Parathyroid adenoma (tissue), 2 donors: ENCODE results near the gene ACTN1.

Experiments
- H2AFZ ChIP-seq: fragments of 300-600 bp; sonication (generic); one replicate; pipeline ENCODE4 v1.7.0; 2017; ENCODE audit warnings: antibody characterized with exemption, mild to moderate bottlenecking
- H3K27ac ChIP-seq: fragments of 300-600 bp; sonication (generic); one replicate; pipeline ENCODE4 v1.7.0; 2017
- H3K27me3 ChIP-seq: fragments of 300-600 bp; sonication (generic); one replicate; pipeline ENCODE4 v1.7.0; 2017; ENCODE audit warnings: low read length; ENCODE audit not compliant: control insufficient read depth, insufficient read depth
- H3K36me3 ChIP-seq: fragments of 300-600 bp; sonication (generic); one replicate; pipeline ENCODE4 v1.7.0; 2017; ENCODE audit warnings: low read length; ENCODE audit not compliant: control insufficient read depth, insufficient read depth
- H3K4me1 ChIP-seq: fragments of 300-600 bp; sonication (generic); one replicate; pipeline ENCODE4 v1.7.0; 2017; ENCODE audit warnings: control low read depth
- H3K4me2 ChIP-seq: fragments of 300-600 bp; sonication (generic); one replicate; pipeline ENCODE4 v1.7.0; 2017; ENCODE audit warnings: low read length
- H3K4me3 ChIP-seq: fragments of 300-600 bp; sonication (generic); one replicate; pipeline ENCODE4 v1.7.0; 2017; ENCODE audit warnings: low read depth, low read length
- H3K79me2 ChIP-seq: fragments of 300-600 bp; sonication (generic); one replicate; pipeline ENCODE4 v1.7.0; 2017; ENCODE audit warnings: control low read depth
- H3K9ac ChIP-seq: fragments of 300-600 bp; sonication (generic); one replicate; pipeline ENCODE4 v1.7.0; 2017; ENCODE audit warnings: mild to moderate bottlenecking
- H3K9me3 ChIP-seq: fragments of 300-600 bp; sonication (generic); one replicate; pipeline ENCODE4 v1.7.0; 2017; ENCODE audit warnings: low read length; ENCODE audit not compliant: control insufficient read depth
- CTCF ChIP-seq: fragments of 300-600 bp; sonication (generic); IDR thresholded peaks from one replicate; pipeline ENCODE4 v1.7.0; 2017; ENCODE audit warnings: antibody characterized with exemption, mild to moderate bottlenecking
- donor health status: primary hyperparathyroidism.

Gene ACTN1

GRCh38 chr14:69003626-69004025 lies 24.5 kb upstream of the ACTN1 start:
- Histone ChIP-seq H2AFZ (no peak overlapping the region), H3K4me1 (no peaks in the 10 kb centered on the region), H3K36me3 (no peaks in the 10 kb centered on the region), H3K4me3 (no peak overlapping the region), H3K9me3 (no peaks in the 10 kb centered on the region), H3K4me2 (no peak overlapping the region), H3K79me2 (no peaks in the 10 kb centered on the region), H3K27me3 (no peaks in the 10 kb centered on the region), H3K9ac (no peak overlapping the region), H3K27ac (no peak overlapping the region)
- no peak for TF ChIP-seq CTCF

DNA sequence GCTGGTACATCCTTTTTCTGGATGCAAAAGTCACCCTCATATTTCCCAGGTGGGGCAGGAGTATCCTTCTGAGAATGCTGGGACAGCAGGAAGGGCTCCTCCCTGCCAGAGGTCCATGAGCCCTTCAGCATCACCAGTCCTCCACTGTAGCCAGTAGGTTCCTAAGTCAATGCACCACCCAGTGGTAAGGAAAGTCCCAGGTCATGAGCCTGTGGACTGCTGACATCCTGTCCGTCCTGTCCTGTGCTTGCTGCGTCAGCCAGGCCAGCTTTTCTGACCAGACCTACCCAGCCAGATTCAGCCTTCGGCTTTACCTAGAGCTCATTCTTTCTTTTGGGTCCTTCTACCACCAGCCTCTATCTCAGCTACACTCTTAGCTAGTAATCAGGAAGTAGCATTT lies 23.0 kb upstream of the ACTN1 start:
- H3K79me2 ChIP-seq, result no peaks in the 10 kb centered on the region

DNA sequence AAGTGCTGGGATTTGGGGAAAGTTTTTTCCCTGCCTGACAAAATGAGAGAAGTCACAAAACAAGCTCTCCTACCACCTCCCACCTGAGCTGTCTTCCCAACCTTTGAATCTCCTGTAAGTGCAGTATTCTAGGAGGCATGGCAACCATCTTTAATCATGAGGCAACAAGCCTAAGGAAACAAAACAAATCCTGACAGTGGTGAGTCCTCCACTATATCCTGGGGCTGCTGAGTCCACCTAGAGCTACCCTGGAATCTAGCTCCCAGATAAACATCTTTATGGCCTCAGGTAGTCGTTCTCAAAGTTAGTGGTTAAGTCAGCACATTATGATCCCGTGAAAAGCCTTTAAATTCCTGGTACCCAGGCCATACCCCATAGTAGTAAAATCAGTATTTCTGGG lies 22.3 kb upstream of the ACTN1 start:
- Histone ChIP-seq H3K4me2 (no peak overlapping the region), H3K36me3 (no peaks in the 10 kb centered on the region), H3K4me1 (no peaks in the 10 kb centered on the region), H3K9me3 (no peaks in the 10 kb centered on the region), H2AFZ (no peak overlapping the region), H3K9ac (no peak overlapping the region), H3K27ac (no peak overlapping the region), H3K4me3 (no peak overlapping the region), H3K27me3 (no peaks in the 10 kb centered on the region), H3K79me2 (no peaks in the 10 kb centered on the region)
- TF ChIP-seq CTCF, result no peak

More for the DNA sequence above, 23.0 kb upstream of the ACTN1 start:
- H3K4me3 ChIP-seq, result no peak overlapping the region
- no peaks in the 10 kb centered on the region for H3K27me3 ChIP-seq
- no peaks in the 10 kb centered on the region for H3K9me3 ChIP-seq
- no peaks in the 10 kb centered on the region for H3K4me1 ChIP-seq
- no peak overlapping the region for H3K9ac ChIP-seq
- no peaks in the 10 kb centered on the region for H3K36me3 ChIP-seq
- no peak overlapping the region for H3K4me2 ChIP-seq
- no peak overlapping the region for H2AFZ ChIP-seq
- peak; percentile 9 for TF ChIP-seq CTCF
- H3K27ac ChIP-seq, result no peak overlapping the region

DNA sequence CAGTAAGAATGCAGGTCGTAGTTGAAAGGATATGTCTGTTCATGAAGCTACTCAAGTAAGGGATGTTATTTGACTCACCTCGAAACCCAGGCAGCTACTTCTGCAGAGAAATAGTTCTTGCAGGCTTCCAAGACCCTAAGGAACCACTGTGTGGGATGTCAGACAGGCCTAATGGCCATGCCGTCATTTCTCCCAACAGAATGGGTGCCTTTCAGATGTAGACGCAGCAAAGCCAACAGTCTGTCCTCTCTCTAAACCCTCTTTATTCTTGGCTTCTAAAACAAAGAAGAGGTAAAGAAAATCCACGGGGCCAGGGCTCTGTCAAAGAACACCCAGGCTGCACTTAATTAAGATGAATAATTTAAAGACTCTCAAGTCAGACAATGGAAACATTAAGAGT lies 19.0 kb upstream of the ACTN1 start:
- no peak overlapping the region for H3K4me2 ChIP-seq
- no peak overlapping the region for H3K4me3 ChIP-seq
- H2AFZ ChIP-seq, result no peak overlapping the region
- H3K27ac ChIP-seq, result no peak overlapping the region
- no peaks in the 10 kb centered on the region for H3K9me3 ChIP-seq
- TF ChIP-seq CTCF, result no peak
- H3K27me3 ChIP-seq, result no peaks in the 10 kb centered on the region
- H3K36me3 ChIP-seq, result no peaks in the 10 kb centered on the region
- H3K79me2 ChIP-seq, result no peaks in the 10 kb centered on the region
- no peaks in the 10 kb centered on the region for H3K4me1 ChIP-seq
- H3K9ac ChIP-seq, result no peak overlapping the region

DNA sequence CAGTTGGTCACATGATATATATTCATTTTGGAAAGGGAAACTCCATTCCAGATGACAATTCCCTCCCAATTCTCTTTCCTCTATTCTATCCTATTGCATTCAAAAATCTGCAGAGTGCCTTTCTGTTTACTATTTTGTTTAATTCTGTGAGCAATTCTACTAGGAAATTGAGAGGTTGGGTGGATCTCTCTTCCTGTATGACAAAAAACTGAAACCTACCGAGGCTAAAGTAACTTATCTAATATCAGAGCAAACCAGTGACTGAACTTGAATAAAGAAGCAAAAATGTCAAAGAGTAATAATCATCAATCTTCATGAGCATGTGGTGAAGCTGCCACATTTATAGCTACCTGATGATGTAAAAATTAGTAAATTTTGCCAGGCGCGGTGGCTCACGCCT lies 16.6 kb upstream of the ACTN1 start:
- H3K9me3 ChIP-seq, result no peaks in the 10 kb centered on the region
- H3K36me3 ChIP-seq, result no peaks in the 10 kb centered on the region
- H3K9ac ChIP-seq, result no peak overlapping the region
- H3K4me1 ChIP-seq, result no peaks in the 10 kb centered on the region
- H3K27ac ChIP-seq, result no peak overlapping the region
- no peaks in the 10 kb centered on the region for H3K27me3 ChIP-seq
- H3K79me2 ChIP-seq, result no peaks in the 10 kb centered on the region
- H2AFZ ChIP-seq, result no peak overlapping the region
- H3K4me2 ChIP-seq, result no peak overlapping the region
- H3K4me3 ChIP-seq, result no peak overlapping the region
- no peak for TF ChIP-seq CTCF
